ENCODE measurements around the gene ZFYVE26. TPM values are rescaled to one million over a fixed set of nuclear protein-coding genes. Genes with fewer than 3 reads are reported as not detected.

Gene ZFYVE26
- 20.5 and 21.9 TPM in 2 replicates for total RNA-seq (2021)
- Bru-seq, nascent RNA: percentile 71 among the genes with signal in this experiment
- BruChase-seq, experiment 1, labeled RNA remaining after a 2-hour chase: percentile 70 among the genes with signal in this experiment
- percentile 67 among the genes with signal in this experiment for BruChase-seq, experiment 2, labeled RNA remaining after a 6-hour chase
- long read RNA-seq, partial matches to known transcripts: 4 of 4 reads
- long read RNA-seq, other reads (novel, unspliced or antisense): 0 of 4 reads

- Histone ChIP-seq H3K9me3 (ENCODE audit: low read depth, low read length, poor library complexity, severe bottlenecking) (no peaks in the 10 kb centered on the region), H3K4me1 (ENCODE audit: insufficient read depth, low read length, poor library complexity, severe bottlenecking) (peaks cover 16% of the 10 kb centered on the region), H3K27me3 (replicated peaks; ENCODE audit: insufficient read depth, low read depth, low read length, poor library complexity) (no peaks in the 10 kb centered on the region), H3K4me3 (ENCODE audit: low read depth, low read length, poor library complexity, severe bottlenecking) (peak within 1 kb of the TSS; percentile 63), H3K27ac (ENCODE audit: low read depth, low read length, poor library complexity, severe bottlenecking) (peak within 1 kb of the TSS; percentile 51), H3K36me3 (ENCODE audit: insufficient read depth, low read length, poor library complexity, severe bottlenecking) (peaks cover 16% of the 10 kb centered on the region)
- peak; percentile 98 for DNase-seq (ENCODE audit: low spot score)
- intact Hi-C loops (cut with micrococcal nuclease; ENCODE audit: unreplicated experiment): no loop called here
- no TSS peak for BruUV-seq (replicated peaks)
- POLR2A ChIA-PET (ENCODE audit: low non-redundant PET): interaction anchor here (0.6 to 0.8 kb wide), 4 partner anchors 32 to 1283 kb away, joined by 3 to 4 read pairs (median 3); no protein-coding TSS in a partner anchor
- CTCF ChIA-PET: interaction anchor here (1.0 kb wide), 1 partner anchor 457 kb away, joined by 3 read pairs; the partner anchor contains the start of gene ATP6V1D
- TF ChIP-seq, protein P1, sequence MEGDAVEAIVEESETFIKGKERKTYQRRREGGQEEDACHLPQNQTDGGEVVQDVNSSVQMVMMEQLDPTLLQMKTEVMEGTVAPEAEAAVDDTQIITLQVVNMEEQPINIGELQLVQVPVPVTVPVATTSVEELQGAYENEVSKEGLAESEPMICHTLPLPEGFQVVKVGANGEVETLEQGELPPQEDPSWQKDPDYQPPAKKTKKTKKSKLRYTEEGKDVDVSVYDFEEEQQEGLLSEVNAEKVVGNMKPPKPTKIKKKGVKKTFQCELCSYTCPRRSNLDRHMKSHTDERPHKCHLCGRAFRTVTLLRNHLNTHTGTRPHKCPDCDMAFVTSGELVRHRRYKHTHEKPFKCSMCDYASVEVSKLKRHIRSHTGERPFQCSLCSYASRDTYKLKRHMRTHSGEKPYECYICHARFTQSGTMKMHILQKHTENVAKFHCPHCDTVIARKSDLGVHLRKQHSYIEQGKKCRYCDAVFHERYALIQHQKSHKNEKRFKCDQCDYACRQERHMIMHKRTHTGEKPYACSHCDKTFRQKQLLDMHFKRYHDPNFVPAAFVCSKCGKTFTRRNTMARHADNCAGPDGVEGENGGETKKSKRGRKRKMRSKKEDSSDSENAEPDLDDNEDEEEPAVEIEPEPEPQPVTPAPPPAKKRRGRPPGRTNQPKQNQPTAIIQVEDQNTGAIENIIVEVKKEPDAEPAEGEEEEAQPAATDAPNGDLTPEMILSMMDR (conservative IDR thresholded peaks at IDR 0.05; ENCODE audit: low read depth, low read length): no peak
- no peak for TF ChIP-seq EZH2 (IDR thresholded peaks at IDR 0.05; ENCODE audit: borderline replicate concordance, low read depth, low read length, poor library complexity, severe bottlenecking)
These were observed at the start of gene ZFYVE26 for GRCh38 chr14:67816326-67817002. TSS of gene ZFYVE26 (minus strand) at chr14:67816590. CDS start at chr14:67815963, 627 bp downstream.

GRCh38 chr14:67863223-67863622, 46.8 kb upstream of the ZFYVE26 start:
- Histone ChIP-seq H3K4me3 (ENCODE audit: low read depth, low read length, poor library complexity, severe bottlenecking) (no peak overlapping the region), H3K36me3 (ENCODE audit: insufficient read depth, low read length, poor library complexity, severe bottlenecking) (no peaks in the 10 kb centered on the region), H3K27me3 (replicated peaks; ENCODE audit: insufficient read depth, low read depth, low read length, poor library complexity) (no peaks in the 10 kb centered on the region), H3K9me3 (ENCODE audit: low read depth, low read length, poor library complexity, severe bottlenecking) (no peaks in the 10 kb centered on the region), H3K4me1 (ENCODE audit: insufficient read depth, low read length, poor library complexity, severe bottlenecking) (no peaks in the 10 kb centered on the region), H3K27ac (ENCODE audit: low read depth, low read length, poor library complexity, severe bottlenecking) (no peak overlapping the region)
- intact Hi-C loops (cut with micrococcal nuclease; ENCODE audit: unreplicated experiment): no loop called here
- no TSS peak for BruUV-seq (replicated peaks)
- no peak for DNase-seq (ENCODE audit: low spot score)
- no peak for TF ChIP-seq EZH2 (IDR thresholded peaks at IDR 0.05; ENCODE audit: borderline replicate concordance, low read depth, low read length, poor library complexity, severe bottlenecking)
- TF ChIP-seq, protein P1 (conservative IDR thresholded peaks at IDR 0.05; ENCODE audit: low read depth, low read length): no peak
- ChIA-PET POLR2A (ENCODE audit: low non-redundant PET) (no interaction called here), CTCF (no interaction called here)

- DNase-seq (ENCODE audit: low spot score): no peak
- POLR2A ChIA-PET (ENCODE audit: low non-redundant PET): no interaction called here
- CTCF ChIA-PET: no interaction called here
- H3K9me3 ChIP-seq (ENCODE audit: low read depth, low read length, poor library complexity, severe bottlenecking): no peaks in the 10 kb centered on the region
- H3K4me1 ChIP-seq (ENCODE audit: insufficient read depth, low read length, poor library complexity, severe bottlenecking): no peaks in the 10 kb centered on the region
- TF ChIP-seq, protein P1 (conservative IDR thresholded peaks at IDR 0.05; ENCODE audit: low read depth, low read length): no peak
- TF ChIP-seq EZH2 (IDR thresholded peaks at IDR 0.05; ENCODE audit: borderline replicate concordance, low read depth, low read length, poor library complexity, severe bottlenecking): no peak
- intact Hi-C loops (cut with micrococcal nuclease; ENCODE audit: unreplicated experiment): no loop called here
- H3K27me3 ChIP-seq (replicated peaks; ENCODE audit: insufficient read depth, low read depth, low read length, poor library complexity): no peaks in the 10 kb centered on the region
- H3K4me3 ChIP-seq (ENCODE audit: low read depth, low read length, poor library complexity, severe bottlenecking): no peak overlapping the region
- no peak overlapping the region for H3K27ac ChIP-seq (ENCODE audit: low read depth, low read length, poor library complexity, severe bottlenecking)
- H3K36me3 ChIP-seq (ENCODE audit: insufficient read depth, low read length, poor library complexity, severe bottlenecking): no peaks in the 10 kb centered on the region
- no TSS peak for BruUV-seq (replicated peaks)
These were observed 42.9 kb upstream of the ZFYVE26 start for GRCh38 chr14:67859169-67859749.

All from A673 (cell line).